Coronary artery (tissue), 2 donors: Measurements from ENCODE around the gene DNAH8.

Experiments
- DNase-seq: peaks from one replicate; pipeline ENCODE4 v3.0.0-alpha.2; 2017; ENCODE audit warnings: low spot score
- H3K27ac ChIP-seq, 2 donors: fragments of 200-600 bp; sonication (generic); one replicate each; pipeline ENCODE4 v1.5.1; 2016 to 2019
- H3K4me3 ChIP-seq: fragments of 200-600 bp; sonication (generic); 2 replicates; pipeline ENCODE4 v1.5.1; 2016; ENCODE audit warnings: mild to moderate bottlenecking, moderate library complexity
- CTCF ChIP-seq: fragments of 200-600 bp; sonication (generic); IDR thresholded peaks from one replicate; pipeline ENCODE4 v1.5.1; 2019; ENCODE audit warnings: antibody characterized with exemption

The DNAH8 gene

DNA sequence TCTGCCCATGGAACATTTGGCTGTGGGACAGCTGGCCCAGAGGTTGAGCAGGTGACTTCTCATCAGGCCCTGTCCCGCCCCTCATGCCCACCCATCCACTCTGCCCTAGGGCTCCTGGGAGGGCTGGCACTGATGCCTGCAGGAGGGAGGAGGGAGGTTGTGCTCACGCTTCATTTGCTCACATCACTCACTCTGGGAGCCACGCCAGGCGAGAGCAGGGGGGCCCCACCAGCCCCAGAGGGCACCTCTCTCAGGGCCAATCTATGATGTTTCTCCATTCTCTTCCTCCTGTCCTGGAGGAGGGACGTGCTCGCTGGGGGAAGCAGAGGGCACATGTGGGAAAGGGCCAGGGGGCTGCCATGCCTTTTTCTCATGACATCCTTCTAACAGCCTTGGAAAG, 322.6 kb downstream of the DNAH8 start:
- H3K27ac ChIP-seq, result no peak overlapping the region
- no peak for TF ChIP-seq CTCF
- no peak overlapping the region for H3K4me3 ChIP-seq
- DNase-seq, result no peak

DNA sequence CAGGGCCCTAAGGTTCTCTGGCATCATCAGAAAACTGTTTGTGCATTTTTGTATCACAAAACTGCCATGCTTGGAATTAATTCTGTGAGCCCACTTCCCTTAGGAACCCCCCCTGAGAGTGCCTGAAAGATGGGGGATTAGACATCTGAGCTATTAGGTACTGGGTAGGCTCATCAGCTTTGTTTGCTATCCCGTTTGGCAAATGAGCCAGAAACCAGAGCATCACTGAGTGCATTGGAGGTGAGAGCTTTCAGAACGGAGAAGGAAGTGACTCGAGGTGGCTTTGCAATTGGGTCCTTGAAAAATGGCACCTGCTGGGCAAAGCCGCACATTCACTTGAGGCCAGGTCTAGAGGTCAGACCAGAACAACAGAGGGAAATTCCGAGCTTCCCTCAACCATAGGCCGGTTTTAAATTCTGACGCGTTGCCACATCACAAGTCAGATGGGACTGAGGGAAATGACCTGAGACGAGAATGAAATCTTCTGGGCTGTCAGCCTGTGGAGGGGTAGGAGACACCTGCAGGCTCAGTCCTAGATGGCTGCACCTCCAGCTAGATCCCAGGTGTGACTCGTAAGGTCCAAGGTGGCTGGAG, 325.1 kb downstream of the DNAH8 start:
- Histone ChIP-seq H3K4me3 (no peak overlapping the region), H3K27ac (no peak overlapping the region)
- no peak for TF ChIP-seq CTCF
- no peak for DNase-seq

- TF ChIP-seq CTCF, result no peak
- no peak overlapping the region for H3K4me3 ChIP-seq
- H3K27ac ChIP-seq, result no peak overlapping the region
- DNase-seq, result no peak
Measured at GRCh38 chr6:39041072-39041471, 326.0 kb downstream of the DNAH8 start.

GRCh38 chr6:39043776-39044175, 328.7 kb downstream of the DNAH8 start:
- H3K4me3 ChIP-seq, result no peak overlapping the region
- H3K27ac ChIP-seq, result no peak overlapping the region
- DNase-seq, result no peak
- TF ChIP-seq CTCF, result no peak

DNA sequence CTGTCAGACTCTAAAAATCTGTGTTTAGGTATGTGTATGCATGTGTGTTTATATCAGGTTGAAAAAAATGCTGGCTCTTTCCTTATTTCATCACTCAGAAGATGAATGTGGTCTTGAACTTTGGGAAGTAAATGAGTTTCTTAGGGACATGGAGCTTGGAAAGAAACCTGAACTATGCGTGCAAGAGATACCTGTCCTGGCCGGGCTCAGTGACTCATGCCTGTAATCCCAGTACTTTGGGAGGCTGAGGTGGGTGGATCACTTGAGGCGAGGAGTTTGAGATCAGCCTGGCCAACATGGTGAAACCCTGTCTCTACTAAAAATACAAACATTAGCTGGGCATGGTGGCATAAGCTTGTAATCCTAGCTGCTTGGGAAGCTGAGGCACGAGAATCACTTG, 329.1 kb downstream of the DNAH8 start:
- no peak overlapping the region for H3K27ac ChIP-seq
- TF ChIP-seq CTCF, result no peak
- no peak overlapping the region for H3K4me3 ChIP-seq
- DNase-seq, result no peak

GRCh38 chr6:39047434-39048327, 332.6 kb downstream of the DNAH8 start:
- Histone ChIP-seq H3K27ac (no peak overlapping the region), H3K4me3 (no peak overlapping the region)
- no peak for DNase-seq
- no peak for TF ChIP-seq CTCF
